Measurements from ENCODE around the gene SRSF9.

DNA sequence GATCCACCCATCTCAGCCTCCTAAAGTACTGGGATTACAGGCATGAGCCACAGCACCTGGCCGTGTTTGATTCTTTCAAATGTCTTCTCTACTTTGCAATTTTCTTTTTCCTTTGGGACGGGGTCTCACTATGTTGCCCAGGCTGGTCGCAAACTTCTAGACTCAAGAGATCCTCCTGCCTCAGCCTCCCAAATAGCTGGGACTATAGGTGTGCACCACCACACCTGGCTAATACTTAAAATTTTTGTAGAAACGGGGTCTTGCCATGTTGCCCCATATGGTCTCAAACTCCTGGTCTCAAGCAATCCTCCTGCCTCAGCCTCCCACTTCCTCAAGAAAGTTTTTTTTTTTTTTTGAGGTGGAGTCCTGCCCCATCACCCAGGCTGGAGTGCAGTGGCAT, 21.6 kb downstream of the SRSF9 start:
- TF ChIP-seq OSR1 (CRISPR knock-in tag; IDR thresholded peaks at IDR 0.05) (no peak), ZNF565 (CRISPR knock-in tag; conservative IDR thresholded peaks at IDR 0.05; ENCODE audit: low read depth) (no peak), CSDC2 (CRISPR knock-in tag; IDR thresholded peaks at IDR 0.05) (no peak), ISL1 (CRISPR knock-in tag; IDR thresholded peaks at IDR 0.05) (no peak), PPARA (CRISPR knock-in tag; IDR thresholded peaks at IDR 0.05; ENCODE audit: borderline replicate concordance) (no peak), TCF4 (CRISPR knock-in tag; IDR thresholded peaks at IDR 0.05; ENCODE audit: borderline replicate concordance) (no peak), TOX (CRISPR knock-in tag; IDR thresholded peaks at IDR 0.05; ENCODE audit: borderline replicate concordance) (no peak), ZFP30 (CRISPR knock-in tag; IDR thresholded peaks at IDR 0.05) (no peak), ZFP3 (CRISPR knock-in tag; IDR thresholded peaks at IDR 0.05) (no peak)

Measured in SK-N-SH treated with all-trans-retinoic acid at 6 μM for 48 hours (cell line).